KOPT-K1 (cell line): ENCODE results near the gene OR13C3.

ENCODE experiments used
- H3K27ac ChIP-seq: fragments of 200-600 bp; sonication (generic); 2 replicates; pipeline ENCODE4 v1.5.1; 2016; ENCODE audit warnings: antibody characterized with exemption, mild to moderate bottlenecking, low read depth, low read length; ENCODE audit not compliant: poor library complexity, severe bottlenecking
- H3K36me3 ChIP-seq: fragments of 200-600 bp; sonication (generic); 2 replicates; pipeline ENCODE4 v1.5.1; 2017; ENCODE audit warnings: antibody characterized with exemption, mild to moderate bottlenecking, low read length, moderate library complexity; ENCODE audit not compliant: insufficient read depth
- H3K9me3 ChIP-seq: fragments of 200-600 bp; sonication (generic); 2 replicates; pipeline ENCODE4 v1.5.1; 2017; ENCODE audit warnings: antibody characterized with exemption, low read length, mild to moderate bottlenecking; ENCODE audit not compliant: insufficient read depth, poor library complexity, severe bottlenecking

OR13C3 gene

DNA sequence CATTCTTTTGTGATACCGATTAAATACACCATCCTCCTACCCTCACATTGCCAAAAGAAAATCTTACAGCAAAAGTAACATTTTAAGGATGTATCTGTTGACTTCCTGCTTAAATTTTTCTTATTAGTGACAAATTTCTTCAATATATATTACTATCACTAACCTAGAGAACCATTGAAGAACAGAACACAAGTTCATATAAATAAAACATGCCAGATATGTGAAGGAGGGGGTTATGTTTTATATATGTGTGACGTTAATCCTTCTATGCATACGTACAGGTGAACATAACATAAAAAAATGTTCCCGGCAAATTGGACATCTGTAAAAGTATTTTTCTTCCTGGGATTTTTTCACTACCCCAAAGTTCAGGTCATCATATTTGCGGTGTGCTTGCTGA is 32.7 kb downstream of the OR13C3 start, which contains the start of gene OR13F1:
Gene OR13F1, plus strand, starts transcription at position 301 of the 400 bp plus-strand sequence. Its CDS starts 0 bp downstream, at position 301.
- Histone ChIP-seq H3K9me3 (no peaks in the 10 kb centered on the region), H3K36me3 (no peaks in the 10 kb centered on the region), H3K27ac (no peak within 1 kb of the TSS)

DNA sequence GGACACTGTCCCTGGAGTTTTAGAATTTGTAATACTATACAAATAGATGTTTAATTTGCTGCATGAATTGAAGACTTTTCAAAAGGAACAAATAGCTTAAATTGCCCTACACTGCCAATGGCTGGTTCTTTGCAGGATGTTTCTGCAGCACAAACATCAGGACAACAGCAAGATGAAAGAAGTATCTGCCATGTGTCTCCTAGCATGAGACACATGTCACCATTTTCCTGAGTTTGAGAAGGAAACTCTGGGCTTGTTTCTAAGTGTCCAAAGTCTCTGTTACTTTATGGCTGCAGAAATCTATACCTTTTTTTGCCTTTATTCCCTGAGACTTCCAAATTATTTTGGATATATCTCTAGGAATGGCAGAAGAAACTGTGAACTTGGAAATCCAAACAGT is 33.2 kb downstream of the OR13C3 start:
- Histone ChIP-seq H3K36me3 (no peaks in the 10 kb centered on the region), H3K27ac (no peak overlapping the region), H3K9me3 (no peaks in the 10 kb centered on the region)

DNA sequence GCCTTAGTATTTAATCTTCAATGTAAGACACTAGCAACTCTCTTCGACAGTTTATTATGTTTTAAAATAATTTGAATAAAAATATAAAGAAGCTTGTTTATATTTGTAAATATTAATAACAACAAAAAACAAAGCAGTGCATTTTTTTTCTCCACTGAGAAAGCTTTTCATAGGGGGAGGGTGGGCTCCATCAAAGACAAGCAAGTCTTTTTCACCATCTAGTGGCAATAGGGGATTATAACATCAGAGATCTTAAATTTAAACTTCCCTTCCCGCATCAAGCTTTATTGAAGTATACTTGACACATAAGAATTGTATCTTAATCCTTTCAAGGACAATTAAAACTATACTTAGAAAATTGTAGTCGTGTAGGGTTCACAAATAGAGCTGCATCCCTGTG is 41.8 kb downstream of the OR13C3 start:
- no peak overlapping the region for H3K27ac ChIP-seq
- no peaks in the 10 kb centered on the region for H3K9me3 ChIP-seq
- H3K36me3 ChIP-seq: no peaks in the 10 kb centered on the region
